AG08396 (cell line): Measurements from ENCODE around the gene ZNF598.
A peak's percentile ranks its signal among the peaks of the same experiment; 100 is the strongest.
"Not testable (repeated sequence)": the region's sequence is repeated elsewhere in the genome, so short reads cannot be mapped to it uniquely, and the experiment has no call there.

ENCODE experiments used
- DNase-seq: peaks from one replicate; pipeline ENCODE4 v3.0.0; 2012; ENCODE audit warnings: low spot score, mixed read lengths

The ZNF598 gene

GRCh38 chr16:1975432-1976215 is 34.0 kb downstream of the ZNF598 start:
- DNase-seq, result no peak

- no peak for DNase-seq
These were observed 35.2 kb downstream of the ZNF598 start for GRCh38 chr16:1974157-1975070.

GRCh38 chr16:1973461-1974156 is 36.0 kb downstream of the ZNF598 start:
- DNase-seq, result no peak

GRCh38 chr16:1972490-1972877 is 37.1 kb downstream of the ZNF598 start:
- peak; percentile 75 for DNase-seq

GRCh38 chr16:1971796-1972489 is 37.7 kb downstream of the ZNF598 start, which contains the start of gene TBL3:
TBL3 (plus strand) TSS chr16:1972053; CDS start chr16:1972165, 112 bp downstream.
- peak; percentile 96 for DNase-seq

GRCh38 chr16:1968146-1968953 is 41.3 kb downstream of the ZNF598 start:
- no peak for DNase-seq

- no peak for DNase-seq
These were observed 43.2 kb downstream of the ZNF598 start, which contains the start of gene RNF151 for GRCh38 chr16:1966460-1966859. RNF151 (plus strand) TSS chr16:1966856; CDS start chr16:1966882, 26 bp downstream.

- no peak for DNase-seq
These were observed 44.1 kb downstream of the ZNF598 start for GRCh38 chr16:1965396-1966001.

- peak; percentile 100 for DNase-seq
These were observed 44.9 kb downstream of the ZNF598 start, which contains the start of gene RPS2 for GRCh38 chr16:1964506-1965395. RPS2 (minus strand) TSS chr16:1964826; CDS start chr16:1964625, 201 bp downstream.

GRCh38 chr16:1963806-1964505 is 45.7 kb downstream of the ZNF598 start:
- DNase-seq, result no peak

- DNase-seq, result not testable (repeated sequence)
These were observed 47.2 kb downstream of the ZNF598 start for GRCh38 chr16:1962161-1963153.

GRCh38 chr16:1961651-1962067 is 48.0 kb downstream of the ZNF598 start:
- DNase-seq, result no peak

GRCh38 chr16:1960665-1961630 is 48.7 kb downstream of the ZNF598 start:
- DNase-seq, result no peak

GRCh38 chr16:1959269-1960039 is 50.2 kb downstream of the ZNF598 start, which contains the start of gene NDUFB10:
NDUFB10 (plus strand) TSS chr16:1959538; CDS start chr16:1959625, 87 bp downstream.
- DNase-seq, result peak; percentile 95

GRCh38 chr16:1958715-1959268 is 50.8 kb downstream of the ZNF598 start:
- no peak for DNase-seq
